Chondrocyte (in vitro differentiated cells): ENCODE results near the gene PARVB. TPM values are rescaled to one million over a fixed set of nuclear protein-coding genes. Genes with fewer than 3 reads are reported as not detected.

Experiments used
- DNase-seq: peaks from one replicate; pipeline ENCODE4 v3.0.0; 2021; ENCODE audit warnings: mixed read lengths, low spot score
- H3K27ac Mint-ChIP-seq: one replicate; pipeline ENCODE4 v1.8.0; 2021; ENCODE audit warnings: mild to moderate bottlenecking, moderate library complexity, mixed read lengths; ENCODE audit not compliant: unreplicated experiment
- H3K27me3 Mint-ChIP-seq: 2 replicates; pipeline ENCODE4 v1.8.0; 2021; ENCODE audit warnings: low read depth, mixed read lengths
- H3K36me3 Mint-ChIP-seq: 2 replicates; pipeline ENCODE4 v1.8.0; 2021; ENCODE audit warnings: low read depth, mixed read lengths
- H3K4me1 Mint-ChIP-seq: 2 replicates; pipeline ENCODE4 v1.8.0; 2021; ENCODE audit warnings: low read depth, mild to moderate bottlenecking, mixed read lengths
- H3K4me3 Mint-ChIP-seq: one replicate; pipeline ENCODE4 v1.8.0; 2021; ENCODE audit warnings: mild to moderate bottlenecking, moderate library complexity, mixed read lengths; ENCODE audit not compliant: unreplicated experiment
- H3K9me3 Mint-ChIP-seq: 2 replicates; pipeline ENCODE4 v1.8.0; 2021; ENCODE audit warnings: low read depth, mixed read lengths
- total RNA-seq: library from RNA; stranded (reverse); gene quantifications from 3 replicates; pipeline ENCODE4 v1.2.1, GENCODE V29; 2021
- TF ChIP-seq, protein P1 (sequence below): fragments of 200-600 bp; sonication (generic); IDR thresholded peaks from 2 replicates; pipeline ENCODE4 v1.5.0; 2021; ENCODE audit warnings: antibody characterized with exemption, mild to moderate bottlenecking, moderate library complexity

The PARVB gene
- total RNA-seq, 1 donor from 2014 or later = 33.6 TPM

DNA sequence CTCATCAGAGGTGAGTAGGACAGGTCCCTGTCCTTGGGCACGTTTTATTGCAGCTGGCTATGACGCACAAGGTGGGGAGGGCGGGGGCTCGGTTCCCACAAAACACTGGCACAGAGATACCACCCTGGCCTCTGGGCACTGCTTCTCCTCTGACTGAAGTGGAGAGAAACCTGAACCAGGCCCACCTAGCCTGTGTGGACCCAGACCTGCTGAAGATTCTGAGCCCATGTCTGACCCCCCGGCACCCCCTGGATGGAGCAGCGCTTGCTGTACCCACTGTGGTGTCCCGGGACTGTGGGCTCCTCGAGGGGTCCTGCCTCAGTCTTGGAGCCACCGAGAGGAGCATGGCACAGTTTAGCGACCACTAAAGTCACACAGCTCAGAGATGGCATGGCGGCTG lies 72.6 kb downstream of the PARVB start:
- peaks cover 8% of the 10 kb centered on the region for H3K36me3 Mint-ChIP-seq
- H3K4me1 Mint-ChIP-seq = no peaks in the 10 kb centered on the region
- H3K27ac Mint-ChIP-seq = no peak overlapping the region
- no peak overlapping the region for H3K4me3 Mint-ChIP-seq
- DNase-seq = peak; percentile 74
- TF ChIP-seq, protein P1, sequence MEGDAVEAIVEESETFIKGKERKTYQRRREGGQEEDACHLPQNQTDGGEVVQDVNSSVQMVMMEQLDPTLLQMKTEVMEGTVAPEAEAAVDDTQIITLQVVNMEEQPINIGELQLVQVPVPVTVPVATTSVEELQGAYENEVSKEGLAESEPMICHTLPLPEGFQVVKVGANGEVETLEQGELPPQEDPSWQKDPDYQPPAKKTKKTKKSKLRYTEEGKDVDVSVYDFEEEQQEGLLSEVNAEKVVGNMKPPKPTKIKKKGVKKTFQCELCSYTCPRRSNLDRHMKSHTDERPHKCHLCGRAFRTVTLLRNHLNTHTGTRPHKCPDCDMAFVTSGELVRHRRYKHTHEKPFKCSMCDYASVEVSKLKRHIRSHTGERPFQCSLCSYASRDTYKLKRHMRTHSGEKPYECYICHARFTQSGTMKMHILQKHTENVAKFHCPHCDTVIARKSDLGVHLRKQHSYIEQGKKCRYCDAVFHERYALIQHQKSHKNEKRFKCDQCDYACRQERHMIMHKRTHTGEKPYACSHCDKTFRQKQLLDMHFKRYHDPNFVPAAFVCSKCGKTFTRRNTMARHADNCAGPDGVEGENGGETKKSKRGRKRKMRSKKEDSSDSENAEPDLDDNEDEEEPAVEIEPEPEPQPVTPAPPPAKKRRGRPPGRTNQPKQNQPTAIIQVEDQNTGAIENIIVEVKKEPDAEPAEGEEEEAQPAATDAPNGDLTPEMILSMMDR = no peak
- H3K27me3 Mint-ChIP-seq = no peaks in the 10 kb centered on the region
- no peaks in the 10 kb centered on the region for H3K9me3 Mint-ChIP-seq

DNA sequence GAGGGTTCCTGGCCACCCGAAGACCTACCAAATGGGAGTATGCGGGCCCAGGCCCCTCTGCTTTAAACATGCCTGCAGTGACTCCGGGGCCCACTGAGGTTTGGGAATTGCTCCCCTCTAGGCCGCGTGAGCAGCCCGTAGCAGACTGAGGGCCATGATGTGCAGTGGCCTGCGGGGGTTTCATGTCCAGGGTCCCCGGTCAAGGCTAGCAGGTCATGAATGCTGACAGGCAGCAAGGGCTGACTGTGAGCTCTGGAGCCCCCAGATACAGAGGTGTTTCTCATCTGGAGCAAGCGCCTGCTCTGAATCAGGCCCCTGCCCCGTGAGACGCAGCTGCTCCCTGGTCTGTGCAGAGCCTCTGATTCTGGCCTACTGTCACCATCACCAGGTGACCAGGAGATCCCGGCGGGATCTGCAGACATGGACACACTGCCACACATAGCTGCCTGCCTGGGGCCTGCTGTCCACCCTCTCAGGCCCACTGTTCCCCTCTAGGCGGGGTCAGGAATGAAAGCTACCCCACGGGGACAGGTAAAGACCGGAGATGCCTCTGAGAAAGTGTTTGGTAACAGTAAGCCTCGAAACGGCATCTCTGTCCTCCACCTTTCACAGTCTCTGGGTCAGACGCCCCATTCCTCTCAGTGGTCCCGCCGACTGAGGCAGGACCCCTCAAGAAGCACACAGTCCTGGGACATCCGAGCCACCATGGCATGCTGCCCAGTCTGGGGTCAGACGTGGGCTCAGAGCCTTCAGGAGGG lies 73.3 kb downstream of the PARVB start:
- Mint-ChIP-seq H3K27ac (no peak overlapping the region), H3K4me3 (no peak overlapping the region), H3K9me3 (no peaks in the 10 kb centered on the region), H3K27me3 (no peaks in the 10 kb centered on the region), H3K4me1 (no peaks in the 10 kb centered on the region), H3K36me3 (peaks cover 11% of the 10 kb centered on the region)
- TF ChIP-seq, protein P1 = no peak
- DNase-seq = peak; percentile 77

DNA sequence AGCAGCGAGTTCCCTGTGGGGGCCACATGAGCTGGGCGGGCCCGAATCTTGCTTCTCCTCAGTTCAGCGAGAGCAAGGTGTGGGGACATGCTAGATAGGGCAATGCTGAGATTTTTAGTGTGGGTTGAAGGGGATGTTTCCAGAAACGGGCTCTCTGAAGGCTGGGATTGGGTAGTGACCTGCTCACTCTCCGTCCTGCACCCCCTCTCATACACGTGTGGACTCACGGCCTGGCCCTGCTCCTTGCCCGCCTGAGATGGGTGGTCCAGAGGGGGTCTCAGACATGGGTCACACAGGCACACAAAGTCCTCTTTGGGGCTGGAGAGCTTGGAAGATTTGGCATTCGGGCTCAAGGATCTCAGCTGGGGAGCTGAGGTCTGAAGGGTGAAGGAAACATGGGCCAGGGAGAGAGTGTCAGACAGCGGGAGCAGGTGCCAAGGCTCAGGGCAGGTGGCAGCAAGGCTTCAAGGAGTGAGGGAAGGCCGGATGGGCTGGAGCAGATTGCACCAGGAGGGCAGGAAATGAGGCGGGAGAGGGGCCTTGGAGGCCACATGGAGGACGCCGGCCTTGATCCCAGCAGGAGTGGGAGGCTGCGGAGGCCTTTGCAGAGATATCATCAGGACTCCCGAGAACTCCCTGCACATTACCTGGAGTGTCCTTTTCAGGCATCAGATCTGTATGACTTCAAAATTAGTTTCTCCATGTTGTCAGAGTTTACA lies 74.1 kb downstream of the PARVB start:
- Mint-ChIP-seq H3K36me3 (peaks cover 15% of the 10 kb centered on the region), H3K4me1 (no peaks in the 10 kb centered on the region), H3K27ac (no peak overlapping the region), H3K27me3 (no peaks in the 10 kb centered on the region), H3K9me3 (no peaks in the 10 kb centered on the region), H3K4me3 (no peak overlapping the region)
- TF ChIP-seq, protein P1 = no peak
- DNase-seq = peak; percentile 71

DNA sequence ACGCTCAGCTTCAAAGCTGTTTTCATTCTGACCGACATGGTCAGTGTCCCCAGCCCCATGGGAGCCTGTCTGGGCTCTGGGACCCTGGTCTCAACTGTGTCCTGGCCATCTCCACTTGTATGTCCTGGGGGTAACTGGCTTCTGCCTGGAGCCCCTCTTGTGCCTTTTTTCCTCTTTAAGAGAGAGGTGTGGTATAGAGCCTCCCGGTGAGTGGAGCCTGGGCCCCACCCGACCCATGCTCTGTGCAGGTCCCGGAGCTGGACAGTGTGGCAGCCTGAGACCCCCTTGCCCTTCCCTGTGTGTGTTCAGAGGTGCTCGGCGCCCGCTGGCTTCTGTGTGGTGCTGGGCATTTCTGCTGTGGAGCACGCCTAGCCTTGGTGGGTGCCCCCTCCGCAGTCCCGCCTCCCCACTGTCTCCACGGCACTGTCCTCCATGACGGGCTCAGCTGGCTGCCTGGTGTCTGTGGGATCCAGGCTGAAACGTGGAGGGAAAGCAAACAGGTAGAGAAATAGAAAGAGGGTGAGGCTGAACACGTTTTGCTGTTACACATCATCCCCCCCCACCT lies 74.9 kb downstream of the PARVB start:
- Mint-ChIP-seq H3K36me3 (peaks cover 14% of the 10 kb centered on the region), H3K4me3 (no peak overlapping the region), H3K27ac (no peak overlapping the region), H3K9me3 (no peaks in the 10 kb centered on the region), H3K27me3 (no peaks in the 10 kb centered on the region), H3K4me1 (no peaks in the 10 kb centered on the region)
- DNase-seq = peak; percentile 75
- TF ChIP-seq, protein P1 = no peak

DNA sequence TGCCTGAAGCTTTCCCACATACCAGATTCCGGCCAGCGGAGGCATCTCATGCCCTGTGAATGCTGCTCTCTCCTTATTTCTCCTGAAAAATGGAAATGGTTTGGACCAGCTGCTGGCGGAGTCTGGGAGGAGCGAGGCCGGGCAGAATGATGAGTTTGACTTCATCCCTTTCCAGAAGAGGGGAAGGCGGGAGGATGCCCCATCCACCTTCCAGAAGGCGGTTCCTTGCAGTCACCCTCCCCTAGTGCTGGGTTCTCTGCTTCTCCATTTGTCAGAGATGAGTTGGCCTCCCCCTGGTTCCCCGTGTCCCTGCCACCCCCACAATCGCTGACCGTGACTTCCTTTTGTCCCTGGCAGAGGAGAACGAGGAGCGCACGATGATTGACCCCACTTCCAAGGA lies 75.6 kb downstream of the PARVB start:
- peak; percentile 29 for DNase-seq
- Mint-ChIP-seq H3K36me3 (peaks cover 14% of the 10 kb centered on the region), H3K4me3 (no peak overlapping the region), H3K4me1 (no peaks in the 10 kb centered on the region), H3K27ac (no peak overlapping the region), H3K9me3 (no peaks in the 10 kb centered on the region), H3K27me3 (no peaks in the 10 kb centered on the region)
- TF ChIP-seq, protein P1 = no peak
